ENCODE measurements around the gene RASL11B. TPM values are rescaled to one million over a fixed set of nuclear protein-coding genes. Genes with fewer than 3 reads are reported as not detected.

RASL11B gene
- total RNA-seq, 1 donor from 2014 or later = 21.5 TPM

DNA sequence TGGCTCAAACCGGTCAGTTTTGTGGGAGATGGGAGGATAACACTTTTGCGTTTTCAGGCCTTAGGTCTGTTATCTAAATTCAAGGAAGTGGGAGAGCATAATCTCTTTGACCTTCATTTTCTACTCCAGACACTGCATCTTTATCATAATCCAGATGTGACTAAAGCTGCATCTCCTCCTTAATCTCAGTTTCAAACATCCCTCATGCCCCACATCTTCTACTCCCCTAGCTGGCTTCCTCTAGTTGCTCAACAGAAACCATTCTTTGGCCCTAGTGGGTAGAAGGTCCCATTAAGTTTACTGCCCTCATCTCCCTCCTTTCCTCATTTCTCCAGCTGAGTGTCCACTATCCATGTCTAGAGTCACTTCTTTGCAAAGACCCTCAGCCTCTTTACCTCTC is 18.8 kb upstream of the RASL11B start:
- DNase-seq = no peak

DNA sequence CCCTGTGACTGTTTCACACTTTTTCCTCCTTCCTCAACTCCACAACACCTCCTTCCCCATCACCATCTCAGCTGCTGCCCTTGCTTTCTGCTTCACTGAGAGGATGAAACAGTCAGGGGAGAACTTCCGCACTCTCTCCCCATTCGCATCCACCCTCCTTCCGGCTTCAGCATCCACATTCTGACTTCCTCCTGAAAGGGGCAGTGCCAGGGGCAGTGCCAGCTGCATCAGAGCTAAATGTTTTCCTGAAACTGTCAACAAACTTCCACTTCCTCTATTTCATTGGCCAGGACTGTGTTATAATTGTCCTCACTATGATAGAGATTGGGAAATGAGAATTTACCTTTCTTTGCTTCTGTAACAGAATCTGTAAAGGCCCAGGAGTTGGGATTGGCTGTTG is 18.2 kb upstream of the RASL11B start:
- no peak for DNase-seq

DNA sequence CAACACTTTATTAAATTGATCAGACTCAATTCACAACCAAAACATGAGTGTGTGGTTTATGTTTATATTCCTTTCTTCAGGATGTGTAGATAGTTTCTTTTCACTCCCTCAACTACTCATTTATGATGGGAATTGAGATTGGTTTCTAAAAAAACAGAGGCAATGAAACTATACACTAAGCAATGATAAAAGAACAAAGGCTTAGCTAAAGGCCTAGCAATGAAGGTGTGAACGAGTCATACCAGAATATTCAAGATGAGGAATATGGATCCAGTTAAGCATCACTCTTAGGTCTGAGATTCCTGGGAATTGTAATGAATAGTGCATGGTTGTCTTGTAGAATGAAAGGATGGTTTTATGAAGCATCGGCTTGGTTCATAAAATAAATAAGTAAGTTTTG is 17.5 kb upstream of the RASL11B start:
- DNase-seq = no peak

DNA sequence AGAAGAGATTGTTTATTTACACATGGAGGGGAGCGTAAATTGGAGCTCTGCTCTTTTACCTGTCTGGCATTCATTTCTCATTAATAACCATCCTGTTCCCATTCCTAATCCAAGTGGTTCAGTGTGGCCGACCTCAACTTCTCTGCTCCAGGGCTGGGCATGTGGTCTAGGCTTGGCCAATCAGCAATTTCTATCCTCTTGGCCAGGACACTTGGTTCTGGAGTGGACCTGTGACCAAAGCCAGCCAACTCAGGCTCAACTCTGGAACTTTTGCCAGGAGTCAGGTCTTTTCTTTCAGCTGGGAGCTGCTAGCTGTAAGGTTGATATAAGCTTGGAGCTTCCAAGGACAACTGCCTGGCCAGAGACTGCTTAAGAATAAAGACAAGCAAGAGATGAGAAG is 15.6 kb upstream of the RASL11B start:
- DNase-seq = no peak

DNA sequence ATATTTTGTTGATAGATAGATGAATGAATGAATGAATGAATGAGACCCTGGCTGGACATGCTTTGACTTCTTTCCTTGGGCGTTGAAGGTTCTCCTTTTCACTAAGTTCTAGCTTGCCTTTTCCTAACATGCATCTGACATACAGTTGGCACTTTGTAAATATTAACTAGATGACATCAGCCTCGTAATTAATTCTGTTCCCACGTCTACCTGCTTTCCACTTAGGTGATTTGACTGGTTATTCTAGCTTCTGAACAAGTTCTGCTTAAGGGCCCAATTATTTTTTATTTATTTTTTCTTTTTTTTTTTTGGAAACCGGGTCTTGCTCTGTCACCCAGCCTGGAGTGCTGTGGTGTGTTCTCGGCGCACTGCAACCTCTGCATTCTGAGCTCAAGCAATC is 13.9 kb upstream of the RASL11B start:
- DNase-seq = no peak

DNA sequence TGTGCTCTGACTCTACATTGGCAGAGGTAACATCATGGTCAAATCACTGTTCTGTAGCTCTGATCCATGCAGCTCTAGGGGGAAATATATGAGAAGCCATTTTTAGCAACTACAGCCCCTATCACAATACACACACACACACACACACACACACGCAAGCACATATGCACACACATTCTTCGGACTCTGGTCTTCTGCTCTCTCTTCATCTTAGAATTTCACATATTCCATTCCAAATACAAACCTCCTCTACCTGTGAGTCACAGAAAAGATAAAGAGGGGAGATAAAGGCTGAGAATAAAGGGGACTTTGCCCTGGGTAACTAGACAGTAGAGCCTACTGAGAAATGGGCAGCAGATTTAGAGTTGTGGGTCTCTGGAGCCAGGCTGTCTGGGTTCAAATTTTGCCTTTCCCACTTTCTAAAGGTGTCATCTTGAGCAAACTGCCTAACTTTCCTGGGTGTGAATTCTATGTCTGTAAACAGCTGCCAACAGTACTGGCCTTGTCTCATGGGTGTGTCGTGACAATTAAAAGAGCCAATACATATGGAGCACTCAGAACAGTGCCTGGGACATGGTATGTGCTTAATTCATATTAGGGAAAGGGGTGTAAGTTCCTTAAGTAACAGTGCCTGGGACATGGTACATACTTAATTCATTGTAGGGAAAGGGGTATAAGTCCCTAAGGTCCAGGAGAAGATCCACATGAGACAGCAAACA is 11.6 kb upstream of the RASL11B start:
- DNase-seq = no peak

DNA sequence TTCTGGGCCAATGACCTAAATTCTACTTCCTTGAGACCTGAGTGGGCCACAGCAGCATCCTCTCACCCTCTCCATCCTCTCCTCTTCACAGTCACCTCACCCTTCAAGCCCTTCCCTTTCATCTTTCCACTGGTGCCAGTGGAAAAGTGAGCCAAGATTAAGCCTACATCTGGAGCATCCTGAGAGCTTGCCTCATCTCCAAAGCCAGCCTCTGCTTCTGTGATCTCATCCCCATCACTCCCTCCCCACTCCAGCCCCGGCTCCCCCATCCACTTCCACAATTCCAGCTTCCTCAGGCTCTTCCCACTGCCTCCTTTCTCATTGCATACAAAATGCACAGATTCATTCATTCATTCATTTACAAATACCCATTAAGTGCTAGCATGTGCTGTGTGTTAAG is 10.1 kb upstream of the RASL11B start:
- no peak for DNase-seq

DNA sequence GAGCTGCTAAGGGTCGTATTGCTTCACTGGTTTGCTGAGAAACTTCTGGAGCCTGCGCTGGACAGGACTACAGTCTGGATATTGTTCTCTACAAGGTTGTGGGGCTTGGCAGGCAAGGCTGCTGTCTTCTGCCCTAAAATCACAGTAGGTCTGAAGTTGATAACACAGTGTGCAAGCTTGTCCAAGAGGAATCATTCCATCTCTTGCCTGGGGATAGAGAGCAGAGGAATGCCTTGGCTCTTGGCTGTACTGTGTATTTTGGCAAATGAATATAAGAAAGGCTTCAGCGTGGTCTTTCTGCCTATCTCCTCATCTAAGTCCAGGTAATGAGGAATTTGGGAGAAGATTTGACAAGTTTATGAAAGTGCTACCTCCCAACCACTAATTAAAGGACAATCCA is 9.4 kb upstream of the RASL11B start:
- no peak for DNase-seq

DNA sequence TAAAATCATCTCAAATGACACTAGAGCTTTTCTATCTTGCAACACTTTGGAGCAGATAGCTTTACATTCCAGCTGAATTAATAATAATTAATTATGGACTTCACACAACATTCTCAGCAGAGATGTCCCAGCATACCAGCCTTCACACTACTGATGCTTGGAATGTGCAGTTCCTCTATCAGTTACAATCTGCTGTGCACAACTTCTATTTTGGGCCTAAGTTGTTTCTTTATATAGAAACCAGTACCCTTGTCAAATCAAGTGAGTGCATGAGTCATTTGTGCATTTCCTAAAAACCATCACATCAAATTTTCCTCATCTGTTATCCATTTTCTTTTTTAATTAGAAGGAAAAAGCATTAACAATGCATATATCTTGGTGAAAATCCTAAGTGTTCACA is 8.8 kb upstream of the RASL11B start:
- peak; percentile 55 for DNase-seq

DNA sequence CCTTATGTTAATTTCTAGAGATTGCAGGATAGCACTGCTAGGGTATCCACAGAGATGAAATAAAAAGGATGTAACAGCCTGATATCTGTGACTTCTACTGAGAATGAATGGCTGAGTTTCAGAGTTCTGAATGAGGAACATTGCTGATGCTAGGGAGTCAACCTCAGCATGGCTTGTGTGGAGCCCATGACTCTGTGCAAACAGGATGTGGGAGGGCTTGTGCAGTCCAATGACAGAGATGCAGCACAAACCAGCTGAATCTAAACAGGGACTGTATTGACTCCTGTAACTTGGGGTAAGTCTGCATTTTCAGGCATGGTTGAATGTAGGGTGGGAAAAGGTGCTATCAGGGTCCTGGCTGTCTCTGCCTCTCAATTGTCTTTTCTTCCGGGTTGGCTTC is 5.3 kb upstream of the RASL11B start:
- no peak for DNase-seq

DNA sequence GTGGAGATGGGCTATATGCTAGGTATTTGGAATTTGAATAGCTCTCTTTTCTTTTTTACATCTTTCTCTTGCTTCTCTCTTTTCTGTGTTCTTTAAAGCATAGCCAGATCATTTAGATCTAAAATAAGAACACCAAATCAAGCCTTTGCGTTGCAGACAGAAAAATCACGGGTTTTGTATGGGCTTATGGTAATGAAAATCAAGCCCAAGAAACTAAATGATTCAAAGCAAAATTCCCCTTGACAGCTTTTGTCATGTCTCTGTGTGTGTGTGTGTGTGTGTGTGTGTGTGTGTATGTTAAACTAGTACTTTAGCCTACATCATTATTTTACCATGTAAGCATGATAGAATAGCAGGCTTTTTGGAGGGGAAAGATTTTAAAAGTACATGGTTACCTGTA is 1.8 kb upstream of the RASL11B start:
- no peak for DNase-seq

DNA sequence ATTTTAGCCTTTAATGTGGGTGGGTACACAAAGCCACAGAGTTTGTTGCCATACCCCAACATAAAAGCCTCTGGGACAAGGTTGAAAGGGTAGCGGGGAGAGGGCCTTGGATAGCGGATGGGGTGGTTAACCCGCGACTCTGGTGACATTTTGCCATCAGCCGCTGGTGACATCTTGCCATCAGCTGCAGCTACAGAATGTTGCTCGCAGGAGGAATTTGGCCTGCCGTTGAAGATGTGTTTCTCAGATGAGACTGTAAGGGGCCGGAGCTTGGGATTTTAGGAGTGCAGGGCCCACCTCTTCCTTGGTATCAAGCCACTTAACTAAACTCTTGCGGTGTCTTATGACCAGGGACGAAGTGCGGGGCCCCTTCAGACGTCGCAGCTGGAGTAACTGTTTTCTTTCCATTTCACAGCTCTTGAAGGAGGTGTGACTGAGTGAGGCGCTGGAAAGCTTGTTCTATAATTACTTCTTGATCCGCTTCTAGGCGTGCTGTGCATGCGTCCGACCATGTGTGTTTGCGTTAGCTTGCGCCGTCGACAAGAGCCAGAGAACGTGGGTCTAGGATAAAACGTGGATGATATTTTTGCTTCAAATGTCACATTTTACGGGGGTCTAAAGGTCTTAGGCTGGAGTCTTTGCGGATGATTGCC is 820 bp upstream of the RASL11B start:
- DNase-seq = no peak

DNA sequence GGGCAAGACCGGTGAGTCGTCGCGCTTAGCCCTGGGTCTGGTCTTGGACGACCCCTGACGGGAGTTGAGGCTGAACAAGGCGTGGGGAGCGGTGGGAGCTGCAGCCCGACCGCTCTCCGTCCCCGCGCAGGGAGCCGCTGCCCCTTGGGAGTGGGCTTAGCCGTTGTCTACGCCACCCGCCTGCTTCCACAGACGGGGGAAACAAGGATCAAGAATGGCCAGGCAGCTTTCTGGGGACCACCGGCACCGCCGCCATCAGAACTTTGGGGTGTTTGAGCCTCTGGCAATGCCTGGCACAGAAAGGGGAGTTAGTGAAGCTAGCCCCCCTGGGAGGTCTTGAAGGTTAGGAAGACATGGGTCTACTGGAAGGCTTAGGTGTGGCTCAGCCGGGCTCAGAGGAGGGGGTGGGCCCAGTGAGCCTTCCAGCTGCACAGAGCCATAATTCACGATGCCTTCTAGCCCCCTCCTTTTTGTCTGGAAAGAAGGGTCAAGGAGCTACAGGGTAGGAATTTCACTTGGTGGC is 583 bp downstream of the RASL11B start:
- no peak for DNase-seq

DNA sequence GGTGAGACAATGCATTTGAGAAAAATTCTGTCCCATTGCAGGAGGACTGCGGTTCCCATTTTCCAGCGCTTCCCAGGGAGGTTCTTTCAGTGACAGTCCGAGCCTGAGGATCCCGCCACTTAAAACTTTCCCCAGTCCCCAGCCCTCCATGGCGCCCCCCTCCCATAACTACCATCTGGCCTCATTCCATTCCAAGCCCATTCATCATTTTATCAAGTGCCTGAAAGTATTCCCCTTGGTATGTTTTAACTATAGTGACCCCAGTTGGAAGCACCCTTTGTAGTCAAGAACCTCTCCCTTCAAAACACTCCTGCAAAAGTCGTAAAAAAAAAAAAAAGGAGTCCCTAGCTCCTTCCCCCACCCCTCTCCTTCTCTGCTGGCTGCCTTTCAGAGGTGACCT is 1.2 kb downstream of the RASL11B start:
- DNase-seq = no peak

DNA sequence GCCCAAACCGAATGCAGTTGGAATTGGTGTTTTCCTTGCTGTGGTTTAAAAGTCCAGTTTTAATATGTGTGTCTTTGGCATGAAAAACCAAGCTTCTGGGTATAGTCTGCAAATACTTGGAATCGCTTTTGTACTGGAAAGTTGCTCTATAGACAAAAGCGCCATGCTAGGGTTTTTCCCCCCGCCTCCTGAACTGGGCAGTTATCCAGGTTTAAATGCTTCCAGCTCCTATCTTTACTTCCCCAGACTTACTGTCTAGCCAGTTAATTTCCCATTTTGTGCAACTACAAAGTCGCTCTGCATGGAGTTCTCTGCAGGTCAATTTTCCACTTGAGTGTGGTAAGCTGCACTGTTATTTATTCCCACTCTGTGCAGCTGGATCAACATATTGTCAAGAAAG is 2.7 kb downstream of the RASL11B start:
- peak; percentile 47 for DNase-seq

DNA sequence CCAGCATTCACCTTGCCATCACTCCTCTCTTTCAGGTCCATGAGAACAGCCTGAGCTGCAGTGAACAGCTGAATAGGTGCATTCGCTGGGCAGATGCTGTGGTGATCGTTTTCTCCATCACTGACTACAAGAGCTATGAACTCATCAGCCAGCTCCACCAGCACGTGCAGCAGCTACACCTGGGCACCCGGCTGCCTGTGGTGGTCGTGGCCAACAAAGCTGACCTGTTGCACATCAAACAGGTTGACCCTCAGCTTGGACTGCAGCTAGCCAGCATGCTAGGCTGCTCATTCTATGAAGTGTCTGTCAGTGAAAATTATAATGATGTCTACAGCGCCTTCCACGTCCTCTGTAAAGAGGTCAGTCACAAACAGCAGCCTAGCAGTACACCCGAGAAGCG is 3.2 kb downstream of the RASL11B start:
- DNase-seq = no peak

DNA sequence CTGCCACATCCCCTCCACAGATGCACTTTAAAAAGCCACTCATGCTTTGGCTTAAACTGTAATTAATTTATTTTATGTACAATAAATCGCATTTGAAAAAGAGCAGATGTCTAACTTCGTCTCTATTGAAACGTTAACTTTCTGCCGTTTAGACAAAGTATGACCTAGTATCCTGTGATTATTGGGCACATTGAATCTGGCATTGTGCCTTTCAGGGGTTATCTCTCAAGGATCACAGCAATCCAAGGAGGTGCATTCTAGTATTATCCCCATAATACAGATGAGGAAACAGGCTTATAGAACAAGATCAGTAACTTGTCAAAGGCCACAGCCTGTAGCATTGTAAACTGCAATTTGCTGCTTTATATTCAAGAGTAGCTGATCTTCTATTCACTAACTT is 4.6 kb downstream of the RASL11B start:
- no peak for DNase-seq

DNA sequence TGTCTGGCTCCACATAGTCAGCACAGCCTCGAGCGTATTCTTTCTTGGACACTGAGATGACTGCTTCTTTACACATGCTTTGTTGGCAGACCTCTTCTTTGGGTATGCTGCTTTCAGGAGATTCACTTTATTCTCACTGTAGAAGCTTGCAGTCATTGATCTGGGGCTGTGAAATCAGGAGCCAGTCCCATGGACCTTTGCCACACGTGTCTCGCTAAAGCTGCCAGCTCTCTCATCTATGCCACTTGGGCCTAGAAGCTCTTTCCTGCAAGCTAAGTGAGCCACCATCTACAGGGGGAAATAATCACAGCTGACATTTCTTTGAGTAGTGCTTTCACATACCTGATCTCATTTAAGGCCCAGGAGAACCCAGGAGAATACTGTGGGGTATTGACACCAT is 5.0 kb downstream of the RASL11B start:
- DNase-seq = no peak

DNA sequence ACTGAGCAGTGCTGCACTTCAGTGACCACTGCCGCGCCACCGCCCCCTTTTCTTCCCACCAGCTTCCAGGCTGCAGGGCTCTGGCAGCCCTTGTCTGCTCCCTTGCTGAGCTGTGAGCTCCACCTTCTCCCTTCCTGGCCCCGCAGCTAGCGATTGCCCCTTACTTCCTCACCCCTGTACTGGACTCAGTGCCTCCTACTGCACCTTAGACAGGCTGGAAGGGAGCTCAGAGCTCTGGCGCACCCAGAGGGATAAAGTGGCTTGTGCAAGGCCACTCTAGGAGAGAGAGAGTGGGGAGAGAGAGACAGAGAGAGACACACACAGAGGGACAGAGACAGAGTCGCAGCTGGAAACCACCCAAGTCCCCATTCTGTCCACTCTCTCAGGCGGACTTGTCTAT is 6.0 kb downstream of the RASL11B start:
- peak; percentile 33 for DNase-seq

DNA sequence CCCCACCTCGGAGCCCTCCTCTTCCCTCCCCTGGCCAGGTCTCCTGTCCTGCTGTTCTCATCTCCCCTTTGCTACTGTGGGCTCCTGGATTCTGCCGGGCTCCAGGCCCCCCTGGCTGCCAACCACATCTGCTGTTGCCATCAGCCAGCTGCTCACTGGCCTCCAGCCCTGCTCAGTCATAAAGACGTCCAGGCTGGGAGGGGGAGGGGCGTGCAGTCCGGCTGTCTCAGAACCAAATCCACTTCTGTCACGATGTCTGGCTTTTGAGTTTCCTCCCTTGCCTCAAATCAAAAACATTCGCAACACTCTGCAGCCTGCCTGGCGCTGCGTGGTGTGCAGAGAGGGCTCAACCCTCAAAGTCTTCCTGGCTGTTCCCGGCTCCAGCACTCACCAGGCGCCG is 7.1 kb downstream of the RASL11B start:
- peak; percentile 39 for DNase-seq

DNA sequence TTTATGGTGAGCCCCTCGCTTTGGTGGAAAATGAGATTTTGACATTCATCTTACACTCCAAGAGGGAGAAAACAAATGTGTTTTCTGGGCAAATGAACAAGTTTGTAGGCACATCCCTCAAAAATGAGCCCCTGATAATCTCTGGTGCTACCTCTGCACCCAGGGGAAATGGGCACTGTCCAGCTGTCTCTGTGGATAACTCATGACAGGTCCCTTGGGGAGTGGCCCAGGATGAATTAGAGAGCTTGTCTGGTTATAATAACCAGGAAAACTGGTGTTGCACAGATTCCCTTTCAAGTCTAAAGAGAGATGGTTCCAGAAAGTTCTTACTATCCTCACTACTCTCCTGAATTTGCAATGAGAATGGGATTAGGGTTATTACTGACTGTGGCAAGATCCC is 7.5 kb downstream of the RASL11B start:
- no peak for DNase-seq

DNA sequence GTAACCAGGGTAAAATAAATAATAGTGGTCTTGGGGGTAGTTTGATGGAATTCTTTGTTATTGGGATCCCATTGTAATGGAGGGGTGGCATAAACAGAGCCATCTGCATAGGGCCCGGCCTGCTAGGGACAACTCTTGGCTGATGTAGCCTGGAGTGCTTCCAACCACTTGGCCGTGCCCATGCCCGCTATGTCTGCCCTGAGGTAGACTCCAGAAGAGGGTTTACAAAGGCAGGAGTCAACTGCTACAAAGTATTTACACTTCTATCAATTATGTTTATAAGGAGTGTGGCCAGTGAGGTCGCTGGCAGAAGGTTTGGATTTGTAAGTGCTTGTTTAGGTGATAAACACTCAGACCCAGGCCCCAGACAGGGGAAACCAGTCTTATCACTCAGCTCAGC is 8.1 kb downstream of the RASL11B start:
- DNase-seq = no peak

DNA sequence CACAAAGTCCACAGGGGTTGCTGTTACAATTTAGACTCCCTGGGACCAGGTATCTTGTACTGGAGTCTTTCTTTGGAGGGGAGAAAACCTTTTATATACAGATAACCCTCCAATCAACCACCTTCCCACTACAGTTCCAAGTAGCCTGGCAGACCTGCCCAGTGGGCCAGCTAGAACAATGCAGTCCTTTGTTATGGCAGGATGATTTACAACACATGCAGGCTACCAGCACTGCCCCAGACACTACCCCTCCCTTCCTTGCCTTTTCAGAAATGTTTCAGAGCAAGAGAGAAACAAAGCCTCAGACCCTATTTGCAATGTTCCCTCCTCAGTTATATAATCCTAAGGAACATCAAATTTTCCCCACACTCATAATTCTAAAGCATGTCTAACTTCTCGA is 11.1 kb downstream of the RASL11B start:
- no peak for DNase-seq

DNA sequence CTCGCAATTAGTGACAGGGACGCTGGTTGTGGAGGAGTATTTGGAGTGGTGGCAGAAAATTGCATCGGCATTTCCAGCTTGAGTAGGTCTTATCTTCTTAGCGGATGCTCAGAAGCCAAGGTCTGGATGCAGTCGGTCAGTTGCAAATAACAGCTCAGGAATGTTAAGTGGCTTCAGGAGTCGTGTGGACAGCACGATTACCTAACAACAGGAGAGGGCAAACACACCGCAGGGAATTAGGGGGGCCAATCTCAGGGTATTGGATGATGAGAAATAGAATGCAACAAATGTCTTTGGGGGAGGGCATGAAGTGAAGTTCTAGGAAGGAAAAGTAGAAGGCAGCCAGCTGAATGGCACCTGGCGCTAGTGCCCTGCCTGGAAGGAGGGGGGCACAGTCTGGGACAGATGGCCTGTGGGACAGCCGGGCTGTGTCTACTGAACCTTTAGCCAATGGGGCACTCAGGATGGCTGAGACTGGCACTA is 11.8 kb downstream of the RASL11B start:
- DNase-seq = no peak
